Transverse colon (tissue), 4 donors: ENCODE measurements around the gene SULT4A1. TPM values are rescaled to one million over a fixed set of nuclear protein-coding genes. Genes with fewer than 3 reads are reported as not detected.

Experiments
- DNase-seq: peaks from one replicate; pipeline ENCODE4 v3.0.0-alpha.2; 2019
- H3K27ac ChIP-seq, 4 donors: fragments of 200-600 bp; sonication (generic); 2 replicates each; pipeline ENCODE4 v1.5.1; 2016 to 2018; ENCODE audit warnings: inconsistent platforms in 4 of 4
- H3K27me3 ChIP-seq: fragments of 200-600 bp; sonication (generic); 2 replicates; pipeline ENCODE4 v1.5.1; 2017; ENCODE audit warnings: inconsistent platforms
- H3K36me3 ChIP-seq, 4 donors: fragments of 200-600 bp; sonication (generic); 2 replicates each; pipeline ENCODE4 v1.5.1; 2017 to 2019; ENCODE audit warnings: inconsistent platforms in 4 of 4
- H3K4me1 ChIP-seq, 4 donors: fragments of 200-600 bp; sonication (generic); 2 replicates each; pipeline ENCODE4 v1.5.1; 2017 to 2020; ENCODE audit warnings: inconsistent platforms in 4 of 4
- H3K4me3 ChIP-seq, 4 donors: fragments of 200-600 bp; sonication (generic); 1 replicate in 1 of 4; 2 replicates in 3 of 4; pipeline versions ENCODE4 v1.5.1 to v1.6.1; 2017 to 2019; ENCODE audit warnings: inconsistent platforms in 4 of 4
- H3K9me3 ChIP-seq, 2 donors: fragments of 200-600 bp; sonication (generic); 2 replicates each; pipeline ENCODE4 v1.5.1; 2017 to 2019; ENCODE audit warnings: inconsistent platforms in 2 of 2
- CTCF ChIP-seq, 5 experiments: fragments of 200-600 bp in 3 of 5; fragments of 450-650 bp in 2 of 5; sonication (generic) in 3 of 5; IDR thresholded peaks; 1 replicate in 2 of 5; 2 replicates in 3 of 5; pipeline ENCODE4 v1.5.1; 2016 to 2017; ENCODE audit warnings: antibody characterized with exemption in 5 of 5, inconsistent platforms in 3 of 5, mild to moderate bottlenecking in 2 of 5, moderate library complexity in 1 of 5
- EP300 ChIP-seq: sonication (generic); formaldehyde crosslinking; IDR thresholded peaks from one replicate; pipeline ENCODE4 v1.6.1; 2017; ENCODE audit warnings: antibody characterized with exemption, low read depth
- POLR2A ChIP-seq: fragments of 450-650 bp; IDR thresholded peaks from one replicate; pipeline ENCODE4 v1.6.1; 2016; ENCODE audit warnings: antibody characterized with exemption, mild to moderate bottlenecking, moderate library complexity
- POLR2AphosphoS5 ChIP-seq, 3 donors: sonication (generic); formaldehyde crosslinking; IDR thresholded peaks; one replicate each; pipeline ENCODE4 v1.6.1; 2016; ENCODE audit warnings: antibody characterized with exemption in 3 of 3
- WGBS, 2 donors: methylation state at CpG; one replicate each; pipeline ENCODE4 v1.1.5; 2018; ENCODE audit warnings: low coverage in 1 of 2; 5-methylcytosine and 5-hydroxymethylcytosine counted together
- in situ Hi-C, 4 donors: fragments of 200-750 bp; cut with MboI; loops; one replicate each; pipeline versions ENCODE4 v1.15.0 to v1.15.1; 2017; ENCODE audit warnings: low sequenced_read_pairs in 3 of 4, low pct_ligation_motif_present in 1 of 4, low pct_unique_long_range_greater_than_20kb in 1 of 4
- intact Hi-C: fragments of 100-400 bp; cut with DNase I; formaldehyde crosslinking; loops from one replicate; pipeline ENCODE4 v1.15.1; 2023; ENCODE audit warnings: low total_unique reads
- total RNA-seq, 4 donors: library from RNA; depleted of rRNA; stranded (reverse); fragments of >200 nt; gene quantifications; one replicate each; pipeline ENCODE4 v1.1.0, GENCODE V29; 2016

The SULT4A1 gene
- total RNA-seq, 4 donors from 2014 or later: 0.32 to 0.68 TPM; not detected in 2

GRCh38 chr22:43889860-43890253, 27.5 kb upstream of the SULT4A1 start:
- no peak for TF ChIP-seq POLR2A
- no peak for TF ChIP-seq CTCF (IDR thresholded peaks at IDR 0.05)
- TF ChIP-seq POLR2AphosphoS5 (IDR thresholded peaks at IDR 0.05): no peak
- TF ChIP-seq EP300: no peak
- Histone ChIP-seq H3K27ac (no peak overlapping the region), H3K4me3 (no peak overlapping the region), H3K4me1 (peaks cover 0 to 8% (median 0%) of the 10 kb centered on the region in 4 donors), H3K27me3 (peaks cover 64% of the 10 kb centered on the region), H3K9me3 (no peaks in the 10 kb centered on the region), H3K36me3 (no peaks in the 10 kb centered on the region)
- intact Hi-C loops (no loop called here), in situ Hi-C loops (no loop called here)
- WGBS, 2 donors: 20 to 42% methylated on average over 1 to 4 of the region's 4 CpGs
- no peak for DNase-seq

GRCh38 chr22:43889201-43889859, 27.0 kb upstream of the SULT4A1 start:
- intact Hi-C loops: no loop called here
- 67% methylated on average over 16 of the region's 16 CpGs; no CpG with 5 or more reads in 1 of the 2 donors for WGBS, 2 donors
- Histone ChIP-seq H3K27ac (no peak overlapping the region), H3K4me1 (peaks cover 0 to 8% (median 0%) of the 10 kb centered on the region in 4 donors), H3K4me3 (no peak overlapping the region), H3K36me3 (no peaks in the 10 kb centered on the region), H3K27me3 (peaks cover 64% of the 10 kb centered on the region), H3K9me3 (no peaks in the 10 kb centered on the region)
- TF ChIP-seq POLR2AphosphoS5 (IDR thresholded peaks at IDR 0.05): no peak
- in situ Hi-C loops: no loop called here
- no peak for DNase-seq

GRCh38 chr22:43888740-43889139, 26.4 kb upstream of the SULT4A1 start:
- peaks cover 61% of the 10 kb centered on the region for H3K27me3 ChIP-seq
- in situ Hi-C loops: no loop called here

GRCh38 chr22:43887391-43887790, 25.1 kb upstream of the SULT4A1 start:
- 59% methylated on average over 4 of the region's 4 CpGs; no CpG with 5 or more reads in 1 of the 2 donors for WGBS, 2 donors
- Histone ChIP-seq H3K27ac (no peak overlapping the region), H3K9me3 (no peaks in the 10 kb centered on the region), H3K36me3 (no peaks in the 10 kb centered on the region), H3K4me3 (no peak overlapping the region), H3K27me3 (peaks cover 48% of the 10 kb centered on the region), H3K4me1 (peaks cover 0 to 8% (median 0%) of the 10 kb centered on the region in 4 donors)
- no peak for DNase-seq
- intact Hi-C loops: no loop called here
- no peak for TF ChIP-seq POLR2A
- TF ChIP-seq EP300: no peak
- no peak for TF ChIP-seq CTCF (IDR thresholded peaks at IDR 0.05)
- no peak for TF ChIP-seq POLR2AphosphoS5 (IDR thresholded peaks at IDR 0.05)
- in situ Hi-C loops: no loop called here

More at GRCh38 chr22:43888740-43889139, 26.4 kb upstream of the SULT4A1 start:
- DNase-seq: no peak
- Histone ChIP-seq H3K9me3 (no peaks in the 10 kb centered on the region), H3K4me3 (no peak overlapping the region), H3K4me1 (peaks cover 0 to 8% (median 0%) of the 10 kb centered on the region in 4 donors), H3K27ac (no peak overlapping the region), H3K36me3 (no peaks in the 10 kb centered on the region)
- intact Hi-C loops: no loop called here
- 56 to 60% methylated on average over 2 to 4 of the region's 4 CpGs for WGBS, 2 donors
- TF ChIP-seq CTCF (IDR thresholded peaks at IDR 0.05) (no peak), POLR2A (no peak), EP300 (no peak), POLR2AphosphoS5 (IDR thresholded peaks at IDR 0.05) (no peak)
